Sigmoid colon (tissue), 4 donors: ENCODE data around the gene EIF2S2.

Source experiments
- CTCF ChIP-seq, 4 experiments: fragments of 450-650 bp in 3 of 4; fragments of 200-600 bp in 1 of 4; IDR thresholded peaks; one replicate each; pipeline ENCODE4 v1.5.1; 2016 to 2019; ENCODE audit warnings: antibody characterized with exemption in 4 of 4, mild to moderate bottlenecking in 3 of 4, moderate library complexity in 2 of 4
- POLR2A ChIP-seq, 2 donors: fragments of 450-650 bp; IDR thresholded peaks; one replicate each; pipeline ENCODE4 v1.6.1; 2016; ENCODE audit warnings: antibody characterized with exemption in 2 of 2, mild to moderate bottlenecking in 2 of 2, moderate library complexity in 2 of 2
- POLR2AphosphoS5 ChIP-seq, 4 donors: sonication (generic); formaldehyde crosslinking; IDR thresholded peaks; one replicate each; pipeline ENCODE4 v1.6.1; 2017; ENCODE audit warnings: antibody characterized with exemption in 4 of 4

GRCh38 chr20:34143951-34144350 is 31.9 kb upstream of the EIF2S2 start:
- TF ChIP-seq CTCF (IDR thresholded peaks at IDR 0.05) (no peak), POLR2AphosphoS5 (IDR thresholded peaks at IDR 0.05) (no peak), POLR2A (IDR thresholded peaks at IDR 0.05) (no peak)
